Activated CD4-positive, alpha-beta T cell treated with anti-CD3 and anti-CD28 coated beads, Interleukin-2, amount 50 U/mL, for 48 hours (primary cell): Measurements from ENCODE around the gene MRPL36.
A peak's percentile ranks its signal among the peaks of the same experiment; 100 is the strongest.

Source experiments
- DNase-seq, 2 experiments: peaks; one replicate each; pipeline ENCODE4 v3.0.0-alpha.2; 2020

The MRPL36 gene

DNA sequence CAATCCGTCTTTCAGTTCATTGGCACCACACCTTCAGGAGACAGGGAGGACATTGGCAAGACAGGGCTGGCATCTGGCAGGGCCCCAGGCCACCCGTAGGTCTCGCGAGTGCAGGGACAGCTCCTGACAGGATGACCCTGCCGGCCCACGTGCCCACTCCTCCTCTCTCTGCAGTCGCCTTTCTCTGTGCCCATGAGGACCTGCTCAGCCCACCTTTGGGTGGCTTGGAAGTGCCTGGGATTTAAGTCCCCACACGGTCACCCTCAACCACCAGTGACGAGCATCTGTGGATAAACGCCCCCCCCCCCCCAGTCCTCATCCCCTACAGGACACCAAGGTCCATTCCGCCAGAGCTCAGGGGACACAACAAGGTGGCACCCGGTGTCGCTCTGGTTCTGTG is 4.1 kb downstream of the MRPL36 start:
- no peak for DNase-seq

GRCh38 chr5:1794901-1795290 is 4.7 kb downstream of the MRPL36 start:
- DNase-seq = no peak

- DNase-seq = no peak
Measured at GRCh38 chr5:1793966-1794900, 5.4 kb downstream of the MRPL36 start.

- peak; percentile 56 to 70 for DNase-seq
Measured at GRCh38 chr5:1793301-1793740, 6.3 kb downstream of the MRPL36 start.

- DNase-seq = peak; percentile 67 to 80
Measured at GRCh38 chr5:1792842-1793266, 6.8 kb downstream of the MRPL36 start.

- DNase-seq = no peak
Measured at GRCh38 chr5:1791176-1791575, 8.5 kb downstream of the MRPL36 start.

GRCh38 chr5:1789834-1790471 is 9.7 kb downstream of the MRPL36 start:
- DNase-seq = no peak

DNA sequence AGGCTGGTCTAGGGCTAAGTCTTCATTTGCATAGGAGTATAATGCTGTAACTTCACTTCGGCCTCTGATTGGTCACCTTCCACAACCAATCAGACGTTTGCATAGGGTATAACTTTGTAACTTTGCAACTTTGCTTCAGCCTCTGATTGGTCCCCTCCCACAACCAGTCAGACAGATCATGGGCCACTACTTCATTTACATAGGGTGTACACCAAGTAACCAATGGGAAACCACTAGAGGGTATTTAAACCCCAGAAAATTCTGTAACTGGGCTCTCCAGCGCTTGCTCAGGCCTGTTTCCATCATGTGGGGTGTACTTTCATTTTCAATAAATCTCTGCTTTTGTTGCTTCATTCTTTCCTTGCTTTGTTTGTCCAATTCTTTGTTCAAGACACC is 10.2 kb downstream of the MRPL36 start:
- DNase-seq = peak in 1 of 2 experiments; percentile 21

DNA sequence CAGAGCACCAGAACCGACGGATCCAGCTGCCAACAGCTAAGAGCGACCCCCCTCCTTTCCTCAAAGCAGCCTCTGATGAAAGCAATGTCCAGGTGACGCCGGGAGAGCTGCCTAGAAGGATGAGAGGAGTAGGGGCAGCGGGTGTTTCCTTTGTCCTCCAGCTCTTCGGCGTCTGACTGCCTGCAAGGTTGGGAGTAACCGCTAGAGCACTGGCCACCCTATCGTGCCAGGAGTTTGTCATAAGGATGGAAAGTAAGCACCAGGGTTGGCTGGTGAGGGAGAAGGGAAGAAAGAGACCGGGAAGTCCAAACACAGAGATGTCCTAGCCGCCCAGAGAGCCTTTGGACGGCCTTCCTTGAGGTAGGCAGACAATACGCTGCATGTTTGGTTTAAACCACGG is 10.8 kb downstream of the MRPL36 start:
- DNase-seq = no peak

GRCh38 chr5:1788200-1788599 is 11.4 kb downstream of the MRPL36 start:
- no peak for DNase-seq

- no peak for DNase-seq
Measured at GRCh38 chr5:1787472-1788047, 12.1 kb downstream of the MRPL36 start.

GRCh38 chr5:1786621-1787471 is 12.8 kb downstream of the MRPL36 start:
- DNase-seq = no peak

DNA sequence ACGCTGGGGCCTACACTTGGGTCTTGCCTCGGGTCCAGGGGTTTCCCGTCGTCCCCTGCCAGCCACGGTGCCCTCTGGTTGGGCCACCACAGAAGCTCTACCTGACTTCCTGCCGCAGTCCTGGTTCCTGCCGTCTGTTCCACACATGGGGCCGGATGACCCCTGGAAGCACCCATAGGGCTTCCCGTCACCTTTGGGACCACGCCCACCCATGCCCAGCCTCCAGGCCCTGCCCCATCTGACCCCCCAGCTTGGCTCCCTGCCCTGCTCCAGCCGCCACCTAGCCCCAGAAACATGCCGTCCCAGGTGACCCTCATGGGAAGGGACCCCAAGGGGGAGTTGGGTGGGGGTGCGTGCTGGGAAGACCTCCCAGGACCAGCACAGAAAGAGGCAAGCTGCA is 13.7 kb downstream of the MRPL36 start:
- DNase-seq = no peak

- no peak for DNase-seq
Measured at GRCh38 chr5:1785062-1785461, 14.6 kb downstream of the MRPL36 start.

DNA sequence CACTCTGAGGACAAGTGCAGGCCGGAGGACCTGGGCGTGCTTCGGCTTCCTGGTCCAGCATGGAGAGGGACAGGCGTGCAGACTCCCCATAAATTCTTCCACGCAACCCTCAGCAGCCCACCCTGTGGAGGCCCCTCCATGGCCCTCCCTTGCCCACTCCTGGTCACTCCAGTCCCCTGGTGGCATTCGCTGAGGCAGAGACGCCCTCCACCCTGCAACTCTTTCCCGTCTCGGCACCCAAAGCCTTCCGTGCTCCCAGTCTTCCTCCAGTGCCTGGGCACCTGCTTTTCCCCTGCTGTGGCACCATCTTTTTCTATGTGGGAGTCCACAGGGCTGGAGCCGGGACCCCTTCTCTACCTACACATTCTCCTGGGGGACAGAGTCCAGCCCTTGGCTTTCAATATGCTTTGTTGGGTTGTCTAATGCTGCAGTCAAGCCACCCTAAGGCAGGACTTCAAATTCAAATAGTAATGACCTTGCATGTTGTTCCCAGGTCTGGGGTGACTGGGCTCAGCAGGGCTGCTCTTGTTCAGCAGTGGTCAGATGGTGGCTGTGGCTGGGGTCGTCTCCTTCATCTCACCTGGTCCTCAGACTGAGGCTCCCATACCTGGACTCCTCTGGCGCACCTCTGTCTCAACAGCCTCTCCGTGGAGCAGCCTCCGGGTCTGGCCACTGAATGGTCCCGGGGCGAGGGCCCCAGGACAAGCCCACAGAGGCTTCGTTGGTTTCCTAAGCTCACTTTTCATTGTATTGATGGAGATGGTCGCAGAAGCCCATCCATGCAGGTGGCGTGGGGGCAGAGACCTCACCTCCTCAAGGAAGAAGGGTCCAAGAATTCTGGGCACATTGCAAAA is 15.2 kb downstream of the MRPL36 start:
- no peak for DNase-seq

GRCh38 chr5:1783216-1783554 is 16.5 kb downstream of the MRPL36 start:
- no peak for DNase-seq

- DNase-seq = no peak
Measured at GRCh38 chr5:1782385-1783215, 17.0 kb downstream of the MRPL36 start.

- no peak for DNase-seq
Measured at GRCh38 chr5:1781726-1782384, 17.8 kb downstream of the MRPL36 start.

DNA sequence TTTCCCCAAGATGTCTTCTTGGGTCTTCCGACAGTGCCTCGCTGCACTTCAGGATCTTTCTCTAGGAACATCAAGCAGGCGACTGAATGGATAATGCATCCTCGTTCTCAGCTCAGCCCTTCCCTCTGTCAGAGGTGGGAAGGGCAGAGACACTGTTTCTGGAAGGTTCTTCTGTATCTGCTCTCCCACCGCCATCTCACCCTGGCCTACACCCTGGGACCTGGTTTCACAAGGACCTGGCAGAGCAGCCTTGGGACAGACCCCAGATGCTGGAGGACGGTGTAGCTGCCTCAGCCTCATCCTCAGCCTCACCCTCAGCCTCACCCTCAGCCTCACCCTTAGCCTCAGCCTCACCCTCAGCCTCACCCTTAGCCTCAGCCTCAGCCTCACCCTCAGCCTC is 18.5 kb downstream of the MRPL36 start:
- DNase-seq = no peak

- DNase-seq = no peak
Measured at GRCh38 chr5:1780614-1780930, 19.1 kb downstream of the MRPL36 start.
